GM12891 (cell line): Measurements from ENCODE around the gene DEPP1.

Experiments used
- PAX5 ChIP-seq: IDR thresholded peaks from 2 replicates; pipeline ENCODE4 v1.6.1; 2011; ENCODE audit warnings: low read length, moderate library complexity, mild to moderate bottlenecking; ENCODE audit not compliant: insufficient read depth, severe bottlenecking
- POLR2A ChIP-seq: IDR thresholded peaks from 2 replicates; pipeline ENCODE4 v1.6.1; 2011; ENCODE audit warnings: low read depth, low read length, control low read depth
- POLR2AphosphoS5 ChIP-seq: IDR thresholded peaks from 2 replicates; pipeline ENCODE4 v1.6.1; 2011; ENCODE audit warnings: low read depth, low read length, control low read depth
- SPI1 ChIP-seq: IDR thresholded peaks from 2 replicates; pipeline ENCODE4 v1.6.1; 2011; ENCODE audit warnings: low read depth, low read length, control low read depth
- TAF1 ChIP-seq: IDR thresholded peaks from 2 replicates; pipeline ENCODE4 v1.6.1; 2011; ENCODE audit warnings: low read depth, low read length, control low read depth

DNA sequence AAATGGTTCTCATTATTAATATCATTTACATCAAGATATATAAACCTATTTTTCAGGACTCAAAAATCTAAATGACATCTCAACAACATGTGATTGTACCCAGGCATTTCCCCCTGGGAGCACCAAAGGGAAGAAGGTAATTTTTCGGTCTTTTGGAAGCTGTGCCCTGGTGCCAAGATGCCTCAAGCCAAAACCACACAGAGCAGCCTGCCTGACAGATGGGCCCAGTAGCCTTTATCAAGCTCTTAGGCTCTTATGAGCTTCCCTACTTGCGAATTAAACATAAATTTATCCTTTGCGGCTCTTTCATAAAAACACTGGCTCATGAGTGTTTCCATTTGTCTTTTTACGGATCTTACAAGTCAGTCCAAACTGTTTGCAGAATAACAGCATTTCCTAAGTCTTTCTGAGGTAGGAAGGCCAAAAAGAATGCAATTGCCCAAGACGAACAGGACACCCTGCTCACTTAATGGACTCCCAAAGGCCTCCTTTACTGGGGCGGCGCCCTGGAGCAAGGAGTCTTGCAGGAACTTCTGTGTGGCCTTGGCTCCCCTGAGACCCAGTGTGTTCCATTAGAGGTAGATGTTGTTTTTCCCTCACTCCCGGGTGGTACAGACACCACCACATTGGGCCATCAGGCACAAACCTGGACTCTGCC lies 23.1 kb downstream of the DEPP1 start:
- TF ChIP-seq POLR2AphosphoS5 (no peak), POLR2A (no peak), SPI1 (no peak), TAF1 (no peak), PAX5 (no peak)
